Measurements from ENCODE around the gene PIGR.

The PIGR gene

DNA sequence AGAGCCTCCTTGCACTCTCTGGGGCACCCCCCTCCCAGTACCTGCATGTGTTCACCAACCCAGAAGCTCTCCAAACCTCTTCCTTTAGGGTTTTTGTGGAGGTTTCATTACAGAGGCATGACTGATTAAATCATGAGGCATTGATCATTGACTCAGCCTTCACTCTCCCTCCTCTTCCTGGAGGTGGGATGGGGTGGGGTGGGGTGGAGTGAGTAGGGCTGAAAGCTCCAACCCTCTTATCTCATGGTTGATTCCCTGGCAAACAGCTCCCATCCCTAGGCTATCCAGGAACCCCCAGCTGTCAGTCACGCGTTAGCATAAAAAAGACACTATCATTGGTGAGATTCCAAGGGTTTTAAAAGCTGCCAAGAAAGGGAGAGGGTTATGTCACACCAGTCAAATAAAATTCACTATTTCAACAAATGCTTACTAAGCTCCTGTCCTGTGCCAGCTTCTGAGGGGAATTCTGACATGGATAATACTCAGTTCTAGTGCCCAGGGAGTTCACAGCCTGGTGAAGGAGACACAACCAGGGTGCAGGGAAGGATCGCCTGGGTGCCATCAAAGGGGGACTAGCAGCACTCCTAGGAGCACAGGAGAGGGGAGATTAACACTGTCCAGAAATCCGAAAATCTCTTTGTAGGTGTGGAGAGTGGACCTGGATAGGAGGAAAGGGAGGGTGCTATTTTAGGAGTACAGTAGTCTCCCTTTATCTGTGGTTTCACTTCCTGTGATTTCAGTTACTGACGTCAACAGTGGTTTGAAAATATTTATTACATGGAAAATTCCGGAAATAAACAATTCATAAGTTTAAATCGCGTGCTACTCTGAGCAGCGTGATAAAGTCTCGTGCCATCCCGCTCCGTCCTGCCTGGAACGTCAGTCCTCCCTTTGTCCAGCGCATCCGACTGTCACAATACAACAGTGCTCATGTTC, 55.9 kb downstream of the PIGR start:
- no peak for DNase-seq (ENCODE audit: low read depth)

GRCh38 chr1:206887701-206888100, 58.6 kb downstream of the PIGR start:
- DNase-seq (ENCODE audit: low read depth) = no peak

- no peak for DNase-seq (ENCODE audit: low read depth)
Measured at GRCh38 chr1:206886831-206887230, 59.4 kb downstream of the PIGR start.

GRCh38 chr1:206885341-206886060, 60.8 kb downstream of the PIGR start:
- DNase-seq (ENCODE audit: low read depth) = no peak

DNA sequence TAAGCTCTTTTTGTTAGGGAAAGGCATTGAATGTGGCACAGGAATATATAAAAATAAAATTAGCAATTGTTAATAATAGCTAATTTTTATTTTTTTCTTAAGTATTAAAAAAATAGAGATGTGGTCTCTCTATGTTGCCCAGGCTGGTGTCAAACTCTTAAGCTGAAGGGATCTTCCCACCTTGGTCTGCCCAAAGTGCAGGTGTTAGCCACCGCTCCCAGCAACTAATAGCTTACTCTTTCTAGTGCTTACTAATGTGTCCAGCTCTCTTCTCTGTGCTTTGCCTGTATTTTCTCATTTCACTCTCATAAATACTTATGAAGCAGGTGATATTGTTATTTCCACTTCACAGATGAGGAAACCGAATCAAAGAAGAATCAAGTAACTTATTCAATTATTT, 62.4 kb downstream of the PIGR start:
- no peak for DNase-seq (ENCODE audit: low read depth)

GRCh38 chr1:206883160-206883559, 63.1 kb downstream of the PIGR start:
- DNase-seq (ENCODE audit: low read depth) = no peak

GRCh38 chr1:206882555-206882954, 63.7 kb downstream of the PIGR start:
- DNase-seq (ENCODE audit: low read depth) = no peak

DNA sequence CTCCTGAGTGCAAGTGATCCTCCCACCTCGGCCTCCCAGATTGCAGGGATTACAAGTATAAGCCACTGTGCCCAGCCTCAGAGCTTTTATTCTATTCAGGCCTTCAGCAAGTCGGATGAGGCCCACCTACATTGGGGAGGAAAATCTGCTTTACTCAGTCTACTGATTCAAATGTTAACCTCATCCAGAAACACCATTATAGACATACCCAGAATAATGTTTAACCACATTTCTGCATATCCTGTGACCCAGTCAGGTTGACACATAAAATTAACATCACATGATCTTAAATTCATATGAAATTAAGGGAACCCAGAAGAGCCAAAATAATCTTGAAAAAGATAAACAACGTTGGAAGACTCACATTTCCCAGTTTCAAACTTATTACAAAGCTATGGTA, 66.0 kb downstream of the PIGR start:
- no peak for DNase-seq (ENCODE audit: low read depth)
